Colonic mucosa (tissue), 4 donors: ENCODE measurements around the gene REV3L. TPM values are rescaled to one million over a fixed set of nuclear protein-coding genes. Genes with fewer than 3 reads are reported as not detected.

Experiments
- DNase-seq: peaks from one replicate; pipeline ENCODE4 v3.0.0-alpha.2; 2020
- H3K27ac ChIP-seq: fragments of 200-600 bp; one replicate; pipeline ENCODE4 v1.8.0; 2021
- H3K27me3 ChIP-seq: fragments of 200-600 bp; one replicate; pipeline ENCODE4 v1.8.0; 2021
- H3K36me3 ChIP-seq: fragments of 200-600 bp; one replicate; pipeline ENCODE4 v1.8.0; 2021
- H3K4me1 ChIP-seq: fragments of 200-600 bp; one replicate; pipeline ENCODE4 v1.8.0; 2021; ENCODE audit warnings: mild to moderate bottlenecking
- H3K4me3 ChIP-seq: fragments of 200-600 bp; one replicate; pipeline ENCODE4 v1.8.0; 2021
- H3K9ac ChIP-seq, 2 donors: one replicate each; pipeline ENCODE4 v1.7.0; 2013; ENCODE audit warnings: control low read depth in 2 of 2, low read depth in 2 of 2, low read length in 2 of 2
- H3K9me3 ChIP-seq: fragments of 200-600 bp; one replicate; pipeline ENCODE4 v1.8.0; 2021
- intact Hi-C: fragments of 100-400 bp; cut with DNase I; formaldehyde crosslinking; loops from one replicate; pipeline ENCODE4 v1.14.1; 2022
- total RNA-seq, 2 donors: library from RNA; stranded (reverse); fragmentation: NEBNext Ultra II Directional in 1 of 2; extraction: Animal tissue kit (Norgen Biotek cat#: 25700) in 1 of 2; gene quantifications; one replicate each; pipeline ENCODE4 v1.2.1, GENCODE V29; 2021
- TF ChIP-seq, protein P1 (sequence below): fragments of 200-600 bp; IDR thresholded peaks from one replicate; pipeline ENCODE4 v1.8.0; 2022; ENCODE audit warnings: antibody characterized with exemption, mild to moderate bottlenecking
- donor health status: healthy.
- donor health status: DM: no; HTN: no; CAD: no.
- donor health status: DM: no; HTN: no; CAD: no.

The REV3L gene
- total RNA-seq, 2 donors from 2014 or later, result 16.7 to 20.8 TPM

DNA sequence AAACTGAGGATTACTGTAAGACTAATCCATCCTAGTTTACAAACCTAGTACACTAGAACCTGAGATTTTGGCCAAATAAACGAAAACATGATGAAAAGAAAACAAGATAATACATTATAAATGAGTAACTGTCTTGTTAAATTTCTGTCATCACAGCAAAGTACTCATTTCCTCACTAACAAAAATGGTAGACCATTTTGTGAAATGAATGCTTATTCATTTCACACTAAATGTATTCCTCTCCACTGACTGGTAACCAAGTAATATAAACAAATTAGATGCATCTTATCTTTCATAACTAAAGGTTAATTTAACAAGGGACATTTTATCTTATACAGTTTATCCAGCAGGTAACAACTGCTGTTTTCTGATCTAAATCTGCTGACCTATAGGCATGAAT lies 143.7 kb downstream of the REV3L start:
- Histone ChIP-seq H3K27ac (no peak overlapping the region), H3K4me3 (no peak overlapping the region), H3K36me3 (no peaks in the 10 kb centered on the region), H3K9ac (no peak overlapping the region), H3K4me1 (no peaks in the 10 kb centered on the region), H3K9me3 (no peaks in the 10 kb centered on the region), H3K27me3 (no peaks in the 10 kb centered on the region)
- DNase-seq, result no peak
- TF ChIP-seq, protein P1, sequence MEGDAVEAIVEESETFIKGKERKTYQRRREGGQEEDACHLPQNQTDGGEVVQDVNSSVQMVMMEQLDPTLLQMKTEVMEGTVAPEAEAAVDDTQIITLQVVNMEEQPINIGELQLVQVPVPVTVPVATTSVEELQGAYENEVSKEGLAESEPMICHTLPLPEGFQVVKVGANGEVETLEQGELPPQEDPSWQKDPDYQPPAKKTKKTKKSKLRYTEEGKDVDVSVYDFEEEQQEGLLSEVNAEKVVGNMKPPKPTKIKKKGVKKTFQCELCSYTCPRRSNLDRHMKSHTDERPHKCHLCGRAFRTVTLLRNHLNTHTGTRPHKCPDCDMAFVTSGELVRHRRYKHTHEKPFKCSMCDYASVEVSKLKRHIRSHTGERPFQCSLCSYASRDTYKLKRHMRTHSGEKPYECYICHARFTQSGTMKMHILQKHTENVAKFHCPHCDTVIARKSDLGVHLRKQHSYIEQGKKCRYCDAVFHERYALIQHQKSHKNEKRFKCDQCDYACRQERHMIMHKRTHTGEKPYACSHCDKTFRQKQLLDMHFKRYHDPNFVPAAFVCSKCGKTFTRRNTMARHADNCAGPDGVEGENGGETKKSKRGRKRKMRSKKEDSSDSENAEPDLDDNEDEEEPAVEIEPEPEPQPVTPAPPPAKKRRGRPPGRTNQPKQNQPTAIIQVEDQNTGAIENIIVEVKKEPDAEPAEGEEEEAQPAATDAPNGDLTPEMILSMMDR, result no peak
- intact Hi-C loops, result no loop called here

DNA sequence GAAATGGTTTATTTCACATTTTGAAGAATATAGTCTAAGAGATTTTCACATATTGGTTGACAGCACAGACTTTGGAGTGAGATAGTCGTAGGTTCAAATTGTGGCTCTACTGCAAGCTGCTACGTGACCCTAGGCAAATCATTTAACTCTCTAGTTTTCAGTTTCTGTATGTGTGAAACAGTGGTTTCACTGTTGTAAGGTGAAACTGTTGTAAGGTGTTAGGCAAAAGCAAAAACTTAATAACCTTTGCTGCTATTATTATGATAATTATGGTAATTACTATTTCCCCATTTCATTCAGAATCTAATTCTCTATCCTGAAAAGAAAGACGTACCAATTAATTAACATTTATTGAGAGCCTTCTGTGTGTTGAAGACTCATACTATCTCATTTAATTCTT lies 144.2 kb downstream of the REV3L start:
- Histone ChIP-seq H3K9me3 (no peaks in the 10 kb centered on the region), H3K36me3 (no peaks in the 10 kb centered on the region), H3K27me3 (no peaks in the 10 kb centered on the region), H3K4me3 (no peak overlapping the region), H3K9ac (no peak overlapping the region), H3K27ac (no peak overlapping the region), H3K4me1 (no peaks in the 10 kb centered on the region)
- intact Hi-C loops, result no loop called here
- no peak for DNase-seq
- TF ChIP-seq, protein P1, result no peak

DNA sequence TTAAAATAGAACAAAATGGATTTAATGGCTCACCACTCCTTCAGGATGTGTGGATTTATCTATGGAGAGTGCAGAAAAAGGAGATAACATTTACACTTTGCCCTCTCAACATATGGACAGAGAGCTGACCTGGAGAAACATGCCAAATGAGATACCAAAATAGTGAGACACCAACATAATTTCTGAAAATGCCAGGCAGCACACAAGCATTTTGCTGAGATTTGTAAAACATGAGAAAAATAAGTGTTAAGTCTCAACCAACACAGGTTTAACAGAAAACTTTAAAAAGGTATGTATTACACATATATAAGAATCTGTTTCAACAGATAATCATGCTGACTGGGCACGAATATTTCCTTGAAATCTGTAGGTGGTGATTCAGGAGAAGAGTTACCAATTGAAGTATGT lies 145.2 kb downstream of the REV3L start:
- Histone ChIP-seq H3K9me3 (no peaks in the 10 kb centered on the region), H3K9ac (no peak overlapping the region), H3K4me3 (no peak overlapping the region), H3K27me3 (no peaks in the 10 kb centered on the region), H3K27ac (no peak overlapping the region), H3K36me3 (no peaks in the 10 kb centered on the region), H3K4me1 (no peaks in the 10 kb centered on the region)
- intact Hi-C loops, result no loop called here
- DNase-seq, result no peak
- TF ChIP-seq, protein P1, result no peak

DNA sequence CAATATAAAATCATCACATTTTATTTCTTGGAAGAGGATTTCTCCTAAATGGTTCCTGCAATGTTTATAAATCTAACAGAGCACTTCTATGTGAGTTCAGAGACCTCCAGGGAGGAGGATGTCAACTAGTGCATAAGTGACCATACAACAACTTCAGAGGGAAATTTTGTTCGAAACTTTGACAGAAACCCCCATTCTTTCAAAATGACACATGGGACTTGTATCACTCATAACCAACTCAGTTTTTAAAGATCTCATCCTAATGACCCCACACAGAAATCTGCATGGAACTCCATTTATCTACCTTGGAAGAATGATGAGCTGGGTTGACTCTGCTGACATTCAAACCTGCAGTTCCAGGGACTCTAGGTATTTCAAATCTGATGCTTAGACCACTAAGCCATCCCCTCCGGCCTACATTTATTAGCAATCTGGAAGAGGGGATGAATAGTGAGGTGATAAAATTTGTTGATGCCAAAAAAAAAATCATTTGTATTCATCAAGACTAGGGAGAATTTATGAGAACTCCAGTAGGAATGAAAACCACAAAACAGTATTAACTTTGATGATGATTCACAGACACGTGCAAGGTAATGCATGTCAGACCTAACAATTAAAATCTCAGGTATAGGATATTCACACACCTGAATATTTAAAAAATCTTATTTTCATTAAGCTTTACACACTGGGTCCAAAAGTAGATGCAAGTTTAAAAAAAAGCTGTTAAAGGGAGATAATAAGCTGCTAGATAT lies 153.0 kb downstream of the REV3L start:
- TF ChIP-seq, protein P1, result no peak
- H3K4me1 ChIP-seq, result no peaks in the 10 kb centered on the region
- intact Hi-C loops, result no loop called here
- no peaks in the 10 kb centered on the region for H3K36me3 ChIP-seq
- no peak overlapping the region for H3K27ac ChIP-seq
- no peak overlapping the region for H3K9ac ChIP-seq
- H3K9me3 ChIP-seq, result no peaks in the 10 kb centered on the region
- no peak overlapping the region for H3K4me3 ChIP-seq
- no peak for DNase-seq
- no peaks in the 10 kb centered on the region for H3K27me3 ChIP-seq

DNA sequence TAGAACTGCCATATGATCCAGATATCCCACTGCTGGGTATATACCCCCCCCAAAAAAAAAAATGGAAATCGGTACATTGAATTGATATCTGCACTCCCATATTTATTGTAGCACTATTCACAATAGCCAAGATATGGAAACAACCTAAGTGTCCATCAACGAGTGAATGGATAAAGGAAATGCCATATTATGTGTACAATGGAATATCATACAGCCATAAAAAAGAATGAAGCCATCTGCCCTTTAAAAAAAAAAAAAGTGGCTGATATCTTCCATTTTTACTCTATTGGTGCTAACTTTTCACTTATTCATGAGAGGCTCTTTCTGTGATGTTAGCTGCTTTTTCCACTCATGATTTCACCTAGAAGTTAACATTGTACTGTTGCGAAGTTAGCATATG lies 156.5 kb downstream of the REV3L start:
- H3K9me3 ChIP-seq, result no peaks in the 10 kb centered on the region
- TF ChIP-seq, protein P1, result no peak
- intact Hi-C loops, result no loop called here
- H3K4me3 ChIP-seq, result no peak overlapping the region
- no peak for DNase-seq
- H3K9ac ChIP-seq, result no peak overlapping the region
- H3K27ac ChIP-seq, result no peak overlapping the region
- no peaks in the 10 kb centered on the region for H3K4me1 ChIP-seq
- H3K27me3 ChIP-seq, result no peaks in the 10 kb centered on the region
- no peaks in the 10 kb centered on the region for H3K36me3 ChIP-seq
